ENCODE data around the gene MEIS3.

DNA sequence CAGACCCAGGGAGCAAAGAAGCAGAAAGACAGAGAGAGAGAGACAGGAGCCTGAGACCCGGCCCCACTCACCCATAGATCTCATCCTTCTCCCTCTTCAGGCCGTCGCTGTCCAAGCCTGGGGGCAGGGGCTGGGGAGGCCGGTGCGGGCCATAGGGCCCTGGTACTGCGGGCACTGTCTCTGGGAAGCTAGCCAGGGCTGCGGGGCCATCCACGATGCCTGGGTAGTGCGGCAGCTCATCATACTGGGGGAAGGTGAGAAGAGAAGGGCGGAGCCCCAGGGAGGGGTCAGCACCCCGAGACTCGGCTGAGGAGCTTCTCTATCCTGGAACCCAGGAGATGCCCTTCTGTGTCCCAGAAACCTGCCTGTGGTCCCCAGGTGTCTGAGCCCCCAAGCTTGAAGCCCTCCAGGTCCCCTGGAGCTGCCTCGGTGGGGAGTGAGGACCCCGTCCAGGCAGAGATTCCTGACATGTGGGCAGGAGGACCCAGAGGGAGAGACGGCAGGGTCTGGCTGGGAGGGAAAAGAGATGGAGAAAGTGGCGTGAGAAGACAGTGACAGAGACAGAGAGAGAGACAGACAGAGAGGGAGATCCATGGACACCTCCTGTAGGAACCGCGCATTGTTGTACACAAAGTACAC is 2.1 kb downstream of the MEIS3 start:
- TF ChIP-seq EZH2phosphoT487 (IDR thresholded peaks at IDR 0.05; ENCODE audit: insufficient read depth, low read depth) (no peak), EZH2 (IDR thresholded peaks at IDR 0.05; ENCODE audit: insufficient read depth, poor library complexity, severe bottlenecking) (no peak)
